ENCODE results near the gene CRIP2. TPM values are rescaled to one million over a fixed set of nuclear protein-coding genes. Genes with fewer than 3 reads are reported as not detected.

The CRIP2 gene
- total and polyA plus RNA-seq, 9 of the 15 experiments (the other 6 are each of a cell fraction or from before 2014, with no cell fraction given), result 0.18 to 2.0 (median 0.69) TPM; not detected in 1

DNA sequence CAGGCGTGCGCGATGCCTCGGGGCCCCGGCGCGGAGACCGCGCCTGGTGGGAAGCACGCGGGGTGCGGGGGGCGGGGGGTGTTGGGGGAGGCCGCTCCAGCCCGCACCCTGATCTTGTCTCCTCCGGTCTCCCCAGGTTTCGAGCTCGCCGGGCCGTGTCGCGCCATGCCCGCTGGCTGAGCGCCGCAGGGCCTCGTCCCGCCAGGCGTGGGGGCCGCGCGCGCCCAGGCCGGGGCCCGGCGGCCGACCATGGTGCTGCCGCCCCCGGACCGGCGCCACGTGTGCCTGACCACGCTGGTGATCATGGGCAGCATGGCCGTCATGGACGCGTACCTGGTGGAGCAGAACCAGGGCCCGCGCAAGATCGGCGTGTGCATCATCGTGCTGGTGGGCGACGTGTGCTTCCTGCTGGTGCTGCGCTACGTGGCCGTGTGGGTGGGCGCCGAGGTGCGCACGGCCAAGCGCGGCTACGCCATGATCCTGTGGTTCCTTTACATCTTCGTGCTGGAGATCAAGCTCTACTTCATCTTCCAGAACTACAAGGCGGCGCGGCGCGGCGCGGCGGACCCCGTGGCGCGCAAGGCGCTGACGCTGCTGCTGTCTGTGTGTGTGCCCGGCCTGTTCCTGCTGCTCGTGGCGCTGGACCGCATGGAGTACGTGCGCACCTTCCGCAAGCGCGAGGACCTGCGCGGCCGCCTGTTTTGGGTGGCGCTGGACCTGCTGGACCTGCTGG lies 54.1 kb downstream of the CRIP2 start:
- peaks cover 2 to 31% of the 10 kb centered on the region in 2 experiments; a peak in 2 of 5 replicates for H3K27me3 ChIP-seq (ENCODE audit: control insufficient read depth in 2 of 2, insufficient read depth in 2 of 2, low read length in 2 of 2)
- H3K9me3 ChIP-seq (replicated peaks; ENCODE audit: control insufficient read depth, insufficient read depth, low read depth, low read length), result no peaks in the 10 kb centered on the region
- intact Hi-C loops (cut with micrococcal nuclease), result loop anchor here (5.0 to 10.0 kb wide), 2 partner anchors 54 to 436 kb away; partner anchors contain the start of gene CRIP2
- ChIA-PET CTCF (ENCODE audit: low intra/inter-chr PET ratio) (interaction anchor here (1.3 to 1.6 kb wide), 2 partner anchors 80 to 158 kb away, joined by 4 to 13 read pairs; no protein-coding TSS in a partner anchor), POLR2A (interaction anchor here (0.6 to 0.8 kb wide), 2 partner anchors 23 to 134 kb away, joined by 3 read pairs; no protein-coding TSS in a partner anchor)
- H3K4me1 ChIP-seq (replicated peaks in 1 of 2; ENCODE audit: control insufficient read depth in 2 of 2, insufficient read depth in 2 of 2, low read length in 2 of 2), result peaks cover 0 to 53% of the 10 kb centered on the region in 2 experiments; a peak in 2 of 5 replicates
- no peaks in the 10 kb centered on the region for H3K9me1 ChIP-seq (ENCODE audit: control insufficient read depth, insufficient read depth, low read length)
- in situ Hi-C loops (cut with MboI), result no loop called here
- H2AFZ ChIP-seq (ENCODE audit: low read depth, low read length), result no peak overlapping the region
- no peaks in the 10 kb centered on the region for H4K20me1 ChIP-seq (replicated peaks; ENCODE audit: control insufficient read depth, insufficient read depth, low read length)
- no TSS peak for BruUV-seq (replicated peaks)
- no peak overlapping the region for H3K4me3 ChIP-seq
- FAIRE-seq, result no peak
- 64% methylated on average over 41 of the region's 89 CpGs for WGBS (ENCODE audit: insufficient coverage, low coverage, missing lambda C conversion rate)
- H3K9ac ChIP-seq (ENCODE audit: insufficient read depth in 1 of 2, low read depth in 2 of 2, low read length in 2 of 2), result no peak overlapping the region; a peak in 1 of 4 replicates
- H3K36me3 ChIP-seq (ENCODE audit: control insufficient read depth, insufficient read depth, low read length), result no peaks in the 10 kb centered on the region
- no peak overlapping the region for H3K4me2 ChIP-seq (ENCODE audit: insufficient read depth, low read length)
- H3K27ac ChIP-seq (ENCODE audit: extremely low read depth, low read depth, low read length), result no peak overlapping the region
- no peaks in the 10 kb centered on the region for H3K79me2 ChIP-seq (ENCODE audit: control insufficient read depth, insufficient read depth, low read length)
- ATAC-seq, result no peak
- no peak for DNase-seq (ENCODE audit: extremely low read depth in 1 of 4, low spot score in 3 of 4)
- TF ChIP-seq PRMT5 (CRISPR knock-in tag; IDR thresholded peaks at IDR 0.05) (no peak), EGR1 (conservative IDR thresholded peaks at IDR 0.05) (no peak), TAF1 (IDR thresholded peaks at IDR 0.05; ENCODE audit: control insufficient read depth, extremely low read depth, insufficient read depth, low read length, severe bottlenecking) (no peak), ZNF146 (CRISPR knock-in tag; IDR thresholded peaks at IDR 0.05; ENCODE audit: unreplicated experiment) (no peak), ZNF76 (CRISPR knock-in tag; IDR thresholded peaks at IDR 0.05; ENCODE audit: borderline replicate concordance) (no peak), FOXA1 (IDR thresholded peaks at IDR 0.05; ENCODE audit: borderline replicate concordance) (no peak), TAF15 (IDR thresholded peaks at IDR 0.05; ENCODE audit: low read depth, low read length) (no peak), L3MBTL2 (IDR thresholded peaks at IDR 0.05) (0 out of 2 replicates have a peak, but pooled peaks have one; percentile 4), HDGF (IDR thresholded peaks at IDR 0.05) (no peak), SMARCA5 (IDR thresholded peaks at IDR 0.05) (no peak), RBM25 (IDR thresholded peaks at IDR 0.05; ENCODE audit: low read depth, low read length, severe bottlenecking) (no peak), HMGN3 (IDR thresholded peaks at IDR 0.05; ENCODE audit: borderline replicate concordance, extremely low read depth, insufficient read length, low read depth, low read length) (peak; percentile 10), MTA3 (IDR thresholded peaks at IDR 0.05; ENCODE audit: borderline replicate concordance) (no peak), SP1 (CRISPR knock-in tag; IDR thresholded peaks at IDR 0.05) (no peak), FOXK2 (conservative IDR thresholded peaks at IDR 0.05 in 1 of 2, IDR thresholded peaks at IDR 0.05 in 1 of 2; ENCODE audit: low read depth in 2 of 2) (no peak)
- TF ChIP-seq, protein P1, sequence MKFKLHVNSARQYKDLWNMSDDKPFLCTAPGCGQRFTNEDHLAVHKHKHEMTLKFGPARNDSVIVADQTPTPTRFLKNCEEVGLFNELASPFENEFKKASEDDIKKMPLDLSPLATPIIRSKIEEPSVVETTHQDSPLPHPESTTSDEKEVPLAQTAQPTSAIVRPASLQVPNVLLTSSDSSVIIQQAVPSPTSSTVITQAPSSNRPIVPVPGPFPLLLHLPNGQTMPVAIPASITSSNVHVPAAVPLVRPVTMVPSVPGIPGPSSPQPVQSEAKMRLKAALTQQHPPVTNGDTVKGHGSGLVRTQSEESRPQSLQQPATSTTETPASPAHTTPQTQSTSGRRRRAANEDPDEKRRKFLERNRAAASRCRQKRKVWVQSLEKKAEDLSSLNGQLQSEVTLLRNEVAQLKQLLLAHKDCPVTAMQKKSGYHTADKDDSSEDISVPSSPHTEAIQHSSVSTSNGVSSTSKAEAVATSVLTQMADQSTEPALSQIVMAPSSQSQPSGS (CRISPR knock-in tag; IDR thresholded peaks at IDR 0.05), result no peak
- TF ChIP-seq, protein P2, sequence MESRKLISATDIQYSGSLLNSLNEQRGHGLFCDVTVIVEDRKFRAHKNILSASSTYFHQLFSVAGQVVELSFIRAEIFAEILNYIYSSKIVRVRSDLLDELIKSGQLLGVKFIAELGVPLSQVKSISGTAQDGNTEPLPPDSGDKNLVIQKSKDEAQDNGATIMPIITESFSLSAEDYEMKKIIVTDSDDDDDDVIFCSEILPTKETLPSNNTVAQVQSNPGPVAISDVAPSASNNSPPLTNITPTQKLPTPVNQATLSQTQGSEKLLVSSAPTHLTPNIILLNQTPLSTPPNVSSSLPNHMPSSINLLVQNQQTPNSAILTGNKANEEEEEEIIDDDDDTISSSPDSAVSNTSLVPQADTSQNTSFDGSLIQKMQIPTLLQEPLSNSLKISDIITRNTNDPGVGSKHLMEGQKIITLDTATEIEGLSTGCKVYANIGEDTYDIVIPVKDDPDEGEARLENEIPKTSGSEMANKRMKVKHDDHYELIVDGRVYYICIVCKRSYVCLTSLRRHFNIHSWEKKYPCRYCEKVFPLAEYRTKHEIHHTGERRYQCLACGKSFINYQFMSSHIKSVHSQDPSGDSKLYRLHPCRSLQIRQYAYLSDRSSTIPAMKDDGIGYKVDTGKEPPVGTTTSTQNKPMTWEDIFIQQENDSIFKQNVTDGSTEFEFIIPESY (CRISPR knock-in tag; IDR thresholded peaks at IDR 0.05), result peak; percentile 28
